HK-2 (cell line): ENCODE data around the gene THBD.
"Not testable (repeated sequence)": the region's sequence is repeated elsewhere in the genome, so short reads cannot be mapped to it uniquely, and the experiment has no call there.

Experiments used
- DNase-seq: peaks from one replicate; pipeline ENCODE4 v3.0.0-alpha.2; 2018; ENCODE audit not compliant: unreplicated experiment

THBD gene

GRCh38 chr20:23035731-23036130, 13.7 kb downstream of the THBD start:
- DNase-seq: no peak

GRCh38 chr20:23034721-23035671, 14.5 kb downstream of the THBD start, which contains the start of gene SSTR4:
Gene SSTR4, plus strand, starts transcription at chr20:23035312. Its CDS starts 172 bp downstream, at chr20:23035484.
- DNase-seq: no peak

GRCh38 chr20:23033918-23034317, 15.6 kb downstream of the THBD start:
- DNase-seq: no peak

GRCh38 chr20:23032750-23033078, 16.8 kb downstream of the THBD start:
- no peak for DNase-seq

DNA sequence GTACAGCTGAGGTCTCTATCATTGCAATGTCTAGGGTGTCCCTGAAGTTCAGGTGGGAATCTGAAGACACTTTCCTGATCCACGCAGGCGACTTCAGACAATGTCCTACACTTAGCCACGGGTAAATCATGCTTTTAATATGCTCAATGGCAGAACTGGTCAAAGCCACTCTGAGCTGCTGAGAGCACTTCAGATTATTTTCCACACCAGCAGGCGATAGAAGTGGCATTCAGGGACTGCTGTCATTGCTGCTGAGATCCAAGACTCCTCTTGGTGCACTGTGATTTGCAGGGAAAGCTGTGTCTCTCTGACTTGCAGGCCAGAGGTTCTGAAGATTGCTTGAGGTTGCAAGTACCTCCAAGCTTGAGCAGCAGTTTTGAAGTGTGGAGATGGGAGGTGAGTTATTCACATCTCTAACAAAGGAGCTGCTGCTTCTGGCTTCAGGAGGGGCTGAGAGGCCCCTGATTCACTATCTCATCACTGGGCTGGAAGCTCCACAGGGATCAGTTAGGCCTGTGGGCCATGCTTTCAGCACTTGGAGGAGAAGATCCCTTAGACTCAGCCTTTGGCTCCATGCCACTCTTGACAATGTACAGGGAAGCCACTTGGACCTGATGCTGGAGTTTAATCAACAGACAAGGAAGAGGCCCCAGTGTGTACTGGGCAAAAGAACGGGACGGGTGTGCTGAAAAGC, 17.3 kb downstream of the THBD start:
- no peak for DNase-seq

- DNase-seq: no peak
Measured at GRCh38 chr20:23031346-23031745, 18.1 kb downstream of the THBD start.

- no peak for DNase-seq
Measured at GRCh38 chr20:23029324-23029723, 20.1 kb downstream of the THBD start.

- DNase-seq: no peak
Measured at GRCh38 chr20:23028392-23028791, 21.1 kb downstream of the THBD start.

GRCh38 chr20:23027721-23028120, 21.8 kb downstream of the THBD start:
- DNase-seq: no peak

DNA sequence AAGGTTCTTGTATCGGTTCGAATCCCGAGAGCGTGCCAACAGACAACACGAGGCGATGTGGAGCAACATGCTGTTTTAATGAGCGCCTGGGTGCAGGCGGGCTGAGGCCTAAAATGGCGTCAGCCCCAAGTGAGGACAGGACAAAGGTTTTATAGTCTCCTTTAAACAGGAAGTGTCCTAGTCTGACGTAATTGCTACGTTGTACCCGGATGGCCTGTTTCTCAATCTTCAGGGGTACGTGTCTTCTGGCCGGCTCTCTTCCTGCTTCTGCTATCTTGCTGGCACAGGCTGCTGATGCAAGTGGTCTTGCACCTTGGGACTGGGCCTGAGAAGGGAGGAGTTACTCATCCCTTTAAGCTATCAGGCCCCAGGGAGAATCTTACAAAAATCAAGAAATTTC, 24.0 kb downstream of the THBD start:
- DNase-seq: not testable (repeated sequence)

GRCh38 chr20:23024701-23025100, 24.8 kb downstream of the THBD start:
- DNase-seq: no peak

DNA sequence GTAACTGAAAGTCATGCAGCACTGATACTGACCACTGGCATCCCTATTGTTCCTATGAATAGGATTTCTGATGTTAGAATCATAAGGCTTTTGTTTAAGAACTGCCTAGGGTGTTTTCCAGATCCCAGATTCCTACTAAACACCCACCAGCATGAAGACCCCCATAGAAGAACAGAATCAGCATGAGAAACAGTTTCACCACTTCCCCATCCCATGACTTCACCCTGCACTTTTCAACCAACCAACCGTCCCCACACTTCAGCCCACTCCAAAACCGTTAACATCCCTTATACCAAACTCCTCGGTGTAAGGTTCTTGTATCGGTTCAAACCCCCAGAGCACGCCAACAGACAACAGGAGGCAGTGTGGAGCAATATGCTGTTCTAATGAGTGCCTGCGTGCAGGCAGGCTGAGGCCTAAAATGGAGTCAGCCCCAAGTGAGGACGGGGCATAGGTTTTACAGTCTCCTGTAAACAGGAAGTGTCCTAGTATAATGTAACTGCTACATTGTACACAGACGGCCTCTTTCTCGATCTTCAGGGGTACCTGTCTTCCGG, 25.8 kb downstream of the THBD start:
- no peak for DNase-seq

- DNase-seq: no peak
Measured at GRCh38 chr20:23022849-23023248, 26.6 kb downstream of the THBD start.

DNA sequence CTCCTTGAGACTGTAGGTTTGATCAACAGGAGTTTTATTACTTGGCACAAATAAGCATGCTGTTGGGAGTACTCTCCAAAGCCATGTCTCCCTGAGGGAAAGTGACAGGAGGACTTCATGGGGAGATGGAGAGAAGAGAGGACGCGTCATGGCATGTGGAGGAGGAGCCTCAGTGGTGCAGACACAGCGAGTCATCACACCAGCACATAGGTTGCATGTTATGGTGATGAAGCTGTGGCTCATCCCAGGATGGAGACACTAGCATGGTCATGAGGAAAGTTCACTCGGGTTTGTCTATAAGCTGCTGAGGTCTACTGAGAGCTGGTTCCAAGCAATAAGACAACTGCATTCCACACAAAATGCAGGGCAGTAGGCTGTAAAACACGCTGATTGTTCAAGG, 27.5 kb downstream of the THBD start:
- DNase-seq: no peak

DNA sequence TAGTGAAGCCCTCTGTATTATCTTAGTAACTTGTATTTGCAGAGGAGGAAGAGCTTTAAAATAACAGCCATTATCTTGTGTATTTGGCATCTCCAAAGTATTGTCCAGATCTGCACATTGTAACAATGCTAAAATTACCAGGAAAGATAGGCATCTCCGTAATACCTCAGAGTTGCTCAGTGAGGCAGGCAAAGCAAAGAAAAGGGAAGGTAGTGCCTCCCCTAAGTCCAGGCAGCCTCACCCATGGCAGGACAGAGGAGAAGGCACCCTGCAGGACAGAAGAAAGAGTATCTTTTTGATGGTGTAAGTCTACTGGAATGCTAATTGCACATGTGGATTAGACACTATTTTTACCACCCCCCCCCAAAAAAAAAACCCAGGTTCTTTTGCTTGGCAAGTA, 27.9 kb downstream of the THBD start:
- DNase-seq: no peak

DNA sequence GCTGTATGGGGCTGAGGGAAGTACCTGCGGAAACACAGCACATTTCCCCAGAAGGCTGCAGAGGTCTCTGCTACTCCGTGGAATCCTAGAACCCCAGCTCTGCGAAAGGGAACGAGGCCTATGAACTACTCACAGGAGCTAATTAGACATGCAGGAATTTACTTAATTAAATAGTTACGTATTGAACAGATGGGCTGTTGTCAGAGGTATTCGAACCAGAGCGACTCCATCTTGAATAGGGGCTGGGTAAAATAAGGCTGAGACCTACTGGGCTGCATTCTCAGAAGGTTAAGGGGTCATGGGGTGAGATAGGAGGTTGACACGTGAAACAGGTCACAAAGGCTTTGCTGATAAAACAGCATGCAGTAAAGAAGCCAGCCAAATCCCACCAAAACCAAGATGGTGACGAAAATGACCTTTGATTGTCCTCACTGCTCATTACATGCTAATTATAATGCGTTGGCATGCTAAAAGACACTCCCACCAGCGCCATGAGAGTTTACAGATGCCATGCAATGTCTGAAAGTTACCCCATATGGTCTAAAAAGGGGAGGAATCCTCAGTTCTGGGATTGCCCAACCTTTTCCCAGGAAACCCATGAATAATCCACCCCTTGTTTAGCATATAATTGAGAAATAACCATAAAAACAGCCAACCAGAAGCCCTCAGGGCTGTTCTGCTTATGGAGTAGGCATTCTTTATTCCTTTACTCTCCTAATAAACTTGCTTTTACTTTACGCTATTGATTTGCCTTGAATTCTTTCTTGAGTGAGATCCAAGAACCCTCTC, 29.0 kb downstream of the THBD start:
- no peak for DNase-seq

GRCh38 chr20:23019403-23019802, 30.1 kb downstream of the THBD start:
- DNase-seq: no peak

DNA sequence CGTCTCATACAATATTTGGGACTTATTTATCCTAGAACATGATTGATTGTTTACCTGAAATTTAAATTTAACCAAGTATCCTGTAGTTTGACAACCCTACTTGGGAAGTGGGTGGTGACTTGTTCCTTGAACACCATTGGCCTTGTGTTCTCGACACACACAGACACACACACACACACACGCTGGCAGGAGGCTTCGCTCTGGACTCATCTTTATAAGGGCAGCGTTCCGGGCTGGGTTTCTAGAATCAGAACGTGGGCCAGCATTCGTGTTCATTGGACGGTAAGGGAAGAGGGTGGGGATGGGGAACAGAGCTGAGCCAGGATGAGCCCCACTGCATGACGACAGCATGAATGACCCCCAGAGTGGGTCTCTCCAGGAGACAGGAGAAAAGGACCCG, 30.5 kb downstream of the THBD start:
- no peak for DNase-seq

DNA sequence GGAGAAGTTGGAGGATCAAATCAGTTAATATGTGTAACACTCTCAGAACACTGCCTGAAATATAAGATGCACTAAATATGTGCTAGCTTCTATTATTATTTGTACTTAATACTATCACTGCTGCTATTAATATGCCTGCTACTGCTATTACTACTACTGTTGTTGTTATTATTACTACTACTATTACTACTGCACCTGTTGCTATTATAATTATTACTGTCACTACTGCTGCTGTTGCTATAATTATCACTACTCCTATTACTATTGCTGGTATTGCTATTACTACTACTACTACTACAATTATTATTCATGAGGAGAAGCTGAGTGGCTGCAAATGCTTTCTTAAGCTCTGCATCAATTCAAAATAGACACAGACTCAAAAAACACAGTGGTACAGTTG, 31.0 kb downstream of the THBD start:
- no peak for DNase-seq

GRCh38 chr20:23017516-23017915, 32.0 kb downstream of the THBD start:
- no peak for DNase-seq

GRCh38 chr20:23013429-23013828, 36.0 kb downstream of the THBD start:
- DNase-seq: no peak
